PC-9 (cell line): ENCODE measurements around the gene ATP10B.

ENCODE experiments used
- CTCF ChIP-seq: fragments of 200-600 bp; sonication (generic); conservative IDR thresholded peaks from 2 replicates; pipeline ENCODE4 v1.6.1; 2017; ENCODE audit warnings: mixed run types, antibody characterized with exemption, mild to moderate bottlenecking, moderate library complexity
- EZH2 ChIP-seq: fragments of 200-600 bp; sonication (generic); IDR thresholded peaks from 2 replicates; pipeline ENCODE4 v1.8.0; 2017; ENCODE audit warnings: antibody characterized with exemption, low read depth

GRCh38 chr5:160835818-160836528 lies 16.0 kb downstream of the ATP10B start:
- TF ChIP-seq CTCF (no peak), EZH2 (no peak)
